Uterus (tissue), 4 donors: ENCODE results near the gene RPUSD2. TPM values are rescaled to one million over a fixed set of nuclear protein-coding genes. Genes with fewer than 3 reads are reported as not detected.

Experiments used
- DNase-seq, 2 donors: peaks; one replicate each; pipeline ENCODE4 v3.0.0-alpha.2; 2019 to 2020
- H3K27ac ChIP-seq, 2 donors: fragments of 200-600 bp; sonication (generic); 1 replicate in 1 of 2; 2 replicates in 1 of 2; pipeline ENCODE4 v1.5.1; 2016 to 2018
- H3K27me3 ChIP-seq, 2 donors: fragments of 200-600 bp; sonication (generic); one replicate each; pipeline ENCODE4 v1.5.1; 2018 to 2019; ENCODE audit warnings: control low read depth in 1 of 2
- H3K36me3 ChIP-seq, 2 donors: fragments of 200-600 bp; sonication (generic); one replicate each; pipeline ENCODE4 v1.5.1; 2019; ENCODE audit warnings: control low read depth in 1 of 2
- H3K4me1 ChIP-seq, 2 donors: fragments of 200-600 bp; sonication (generic); one replicate each; pipeline ENCODE4 v1.5.1; 2018 to 2019; ENCODE audit warnings: control low read depth in 1 of 2
- H3K4me3 ChIP-seq, 2 donors: fragments of 200-600 bp; sonication (generic); 1 replicate in 1 of 2; 2 replicates in 1 of 2; pipeline ENCODE4 v1.5.1; 2018 to 2019; ENCODE audit warnings: mild to moderate bottlenecking in 1 of 2
- H3K9me3 ChIP-seq, 2 donors: fragments of 200-600 bp; sonication (generic); one replicate each; pipeline ENCODE4 v1.5.1; 2019; ENCODE audit warnings: control low read depth in 1 of 2
- POLR2A ChIP-seq, 2 donors: fragments of 450-650 bp; IDR thresholded peaks; one replicate each; pipeline ENCODE4 v1.6.1; 2016; ENCODE audit warnings: antibody characterized with exemption in 2 of 2, mild to moderate bottlenecking in 1 of 2, moderate library complexity in 1 of 2
- intact Hi-C: fragments of 100-400 bp; cut with DNase I; formaldehyde crosslinking; loops from one replicate; pipeline ENCODE4 v1.15.1; 2023; ENCODE audit warnings: low total_unique reads
- total RNA-seq, 4 donors: library from RNA; depleted of rRNA in 3 of 4; stranded (reverse); fragments of >200 nt in 3 of 4; gene quantifications; one replicate each; pipeline versions ENCODE4 v1.1.0 to v1.2.4, GENCODE V29; 2014 to 2023
- TF ChIP-seq, protein P1 (sequence below), 4 experiments: fragments of 200-600 bp in 2 of 4; fragments of 450-650 bp in 2 of 4; sonication (generic) in 2 of 4; IDR thresholded peaks; one replicate each; pipeline ENCODE4 v1.5.1; 2016 to 2019; ENCODE audit warnings: antibody characterized with exemption in 4 of 4, mild to moderate bottlenecking in 2 of 4, moderate library complexity in 1 of 4
- donor health status: DM: yes; HTN: yes; CAD: no.

RPUSD2 gene
- total RNA-seq, 4 donors from 2014 or later, result 0.29 to 18.6 (median 5.0) TPM

DNA sequence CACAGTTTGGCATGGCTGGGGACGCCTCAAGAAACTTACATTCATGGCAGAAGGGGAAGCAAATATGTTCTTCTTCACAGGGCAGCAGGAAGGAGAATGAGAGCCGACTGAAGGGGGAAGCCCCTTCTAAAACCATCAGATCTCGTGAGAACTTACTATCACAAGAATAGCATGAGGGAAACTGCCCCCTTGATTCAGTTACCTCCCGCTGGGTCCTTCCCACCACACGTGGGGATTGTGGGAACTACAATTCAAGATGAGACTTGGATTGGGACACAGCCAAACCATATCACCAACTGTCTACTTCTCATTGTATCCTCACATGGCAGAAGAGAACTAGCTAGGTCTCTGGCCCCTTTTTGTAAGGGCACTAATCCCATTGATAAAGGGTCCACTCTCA lies 34.7 kb upstream of the RPUSD2 start:
- H3K27ac ChIP-seq, result no peak overlapping the region
- no peak overlapping the region for H3K4me3 ChIP-seq
- no peak for DNase-seq
- TF ChIP-seq POLR2A (IDR thresholded peaks at IDR 0.05), result no peak
- TF ChIP-seq, protein P1, sequence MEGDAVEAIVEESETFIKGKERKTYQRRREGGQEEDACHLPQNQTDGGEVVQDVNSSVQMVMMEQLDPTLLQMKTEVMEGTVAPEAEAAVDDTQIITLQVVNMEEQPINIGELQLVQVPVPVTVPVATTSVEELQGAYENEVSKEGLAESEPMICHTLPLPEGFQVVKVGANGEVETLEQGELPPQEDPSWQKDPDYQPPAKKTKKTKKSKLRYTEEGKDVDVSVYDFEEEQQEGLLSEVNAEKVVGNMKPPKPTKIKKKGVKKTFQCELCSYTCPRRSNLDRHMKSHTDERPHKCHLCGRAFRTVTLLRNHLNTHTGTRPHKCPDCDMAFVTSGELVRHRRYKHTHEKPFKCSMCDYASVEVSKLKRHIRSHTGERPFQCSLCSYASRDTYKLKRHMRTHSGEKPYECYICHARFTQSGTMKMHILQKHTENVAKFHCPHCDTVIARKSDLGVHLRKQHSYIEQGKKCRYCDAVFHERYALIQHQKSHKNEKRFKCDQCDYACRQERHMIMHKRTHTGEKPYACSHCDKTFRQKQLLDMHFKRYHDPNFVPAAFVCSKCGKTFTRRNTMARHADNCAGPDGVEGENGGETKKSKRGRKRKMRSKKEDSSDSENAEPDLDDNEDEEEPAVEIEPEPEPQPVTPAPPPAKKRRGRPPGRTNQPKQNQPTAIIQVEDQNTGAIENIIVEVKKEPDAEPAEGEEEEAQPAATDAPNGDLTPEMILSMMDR (IDR thresholded peaks at IDR 0.05), result no peak
- H3K4me1 ChIP-seq, result no peaks in the 10 kb centered on the region
- intact Hi-C loops, result no loop called here
- no peaks in the 10 kb centered on the region for H3K27me3 ChIP-seq
- no peaks in the 10 kb centered on the region for H3K9me3 ChIP-seq
- H3K36me3 ChIP-seq, result no peaks in the 10 kb centered on the region

DNA sequence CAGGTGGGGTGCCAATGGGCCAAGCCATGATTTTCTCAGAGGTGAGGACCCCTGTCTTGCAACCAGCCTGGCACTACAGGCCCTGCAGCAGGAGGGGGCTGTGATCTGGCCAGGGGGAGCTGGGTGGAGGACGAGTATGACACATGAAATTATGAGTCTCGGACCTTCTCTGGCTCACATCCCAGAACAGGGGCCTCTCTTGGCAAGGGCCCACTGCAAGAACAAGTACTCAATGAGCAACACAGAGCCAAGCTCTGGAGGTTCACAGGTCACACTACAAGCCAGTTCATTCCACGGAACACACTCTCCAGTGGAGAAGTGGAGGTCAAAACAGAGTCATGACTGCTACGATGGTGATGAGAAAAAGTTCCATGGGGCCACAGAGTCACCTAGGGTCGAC lies 32.6 kb upstream of the RPUSD2 start:
- H3K4me1 ChIP-seq, result no peaks in the 10 kb centered on the region
- H3K9me3 ChIP-seq, result no peaks in the 10 kb centered on the region
- no peak for DNase-seq
- intact Hi-C loops, result no loop called here
- TF ChIP-seq, protein P1 (IDR thresholded peaks at IDR 0.05), result no peak
- TF ChIP-seq POLR2A (IDR thresholded peaks at IDR 0.05), result no peak
- no peaks in the 10 kb centered on the region for H3K27me3 ChIP-seq
- no peak overlapping the region for H3K4me3 ChIP-seq
- no peak overlapping the region for H3K27ac ChIP-seq
- no peaks in the 10 kb centered on the region for H3K36me3 ChIP-seq

DNA sequence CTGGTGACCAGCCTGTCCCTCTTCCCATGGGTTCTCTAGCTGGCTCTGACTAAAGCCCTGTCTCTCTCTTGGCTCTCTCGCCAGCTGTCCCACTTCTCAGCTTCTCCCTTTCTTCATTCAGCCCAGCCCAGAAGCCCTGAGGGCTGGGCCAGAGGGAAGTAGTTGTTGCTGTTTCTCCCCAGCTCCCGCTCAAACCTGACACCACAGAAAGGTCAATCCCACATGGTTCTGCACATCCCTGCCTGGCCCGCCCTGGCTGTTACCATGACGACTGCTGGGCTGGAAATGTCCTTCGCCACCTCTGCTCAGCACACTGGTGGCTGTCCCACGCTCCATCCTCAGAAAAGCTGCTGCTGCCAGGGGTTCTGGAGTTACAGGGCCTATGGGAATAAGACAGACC lies 30.1 kb upstream of the RPUSD2 start:
- no peaks in the 10 kb centered on the region for H3K36me3 ChIP-seq
- TF ChIP-seq, protein P1 (IDR thresholded peaks at IDR 0.05), result no peak
- TF ChIP-seq POLR2A (IDR thresholded peaks at IDR 0.05), result no peak
- no peak overlapping the region for H3K27ac ChIP-seq
- no peak overlapping the region for H3K4me3 ChIP-seq
- no peaks in the 10 kb centered on the region for H3K4me1 ChIP-seq
- intact Hi-C loops, result no loop called here
- H3K9me3 ChIP-seq, result no peaks in the 10 kb centered on the region
- H3K27me3 ChIP-seq, result no peaks in the 10 kb centered on the region
- DNase-seq, result no peak

DNA sequence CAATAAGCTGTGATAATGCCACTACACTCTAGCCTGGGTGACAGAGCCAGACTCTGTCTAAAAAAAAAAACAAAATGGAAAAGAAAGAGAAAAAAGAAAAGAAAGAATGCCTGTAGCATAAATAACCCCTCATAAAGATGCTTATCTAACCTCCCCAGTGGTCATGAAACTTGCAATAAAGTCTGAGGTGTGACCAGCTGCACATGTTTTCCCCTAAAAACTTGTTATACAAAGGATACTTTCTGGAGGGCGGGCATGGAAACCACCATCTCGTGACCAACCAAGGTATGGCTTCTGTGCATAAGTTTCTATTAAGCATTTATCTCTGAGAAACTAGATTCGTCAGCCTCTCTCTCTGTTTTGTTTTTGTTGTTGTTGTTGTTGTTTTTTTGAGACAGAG lies 26.0 kb upstream of the RPUSD2 start:
- no peak for DNase-seq
- no peaks in the 10 kb centered on the region for H3K9me3 ChIP-seq
- intact Hi-C loops, result no loop called here
- H3K27me3 ChIP-seq, result no peaks in the 10 kb centered on the region
- no peaks in the 10 kb centered on the region for H3K36me3 ChIP-seq
- H3K27ac ChIP-seq, result no peak overlapping the region
- H3K4me1 ChIP-seq, result no peaks in the 10 kb centered on the region
- TF ChIP-seq POLR2A (IDR thresholded peaks at IDR 0.05), result no peak
- TF ChIP-seq, protein P1 (IDR thresholded peaks at IDR 0.05), result no peak
- no peak overlapping the region for H3K4me3 ChIP-seq

DNA sequence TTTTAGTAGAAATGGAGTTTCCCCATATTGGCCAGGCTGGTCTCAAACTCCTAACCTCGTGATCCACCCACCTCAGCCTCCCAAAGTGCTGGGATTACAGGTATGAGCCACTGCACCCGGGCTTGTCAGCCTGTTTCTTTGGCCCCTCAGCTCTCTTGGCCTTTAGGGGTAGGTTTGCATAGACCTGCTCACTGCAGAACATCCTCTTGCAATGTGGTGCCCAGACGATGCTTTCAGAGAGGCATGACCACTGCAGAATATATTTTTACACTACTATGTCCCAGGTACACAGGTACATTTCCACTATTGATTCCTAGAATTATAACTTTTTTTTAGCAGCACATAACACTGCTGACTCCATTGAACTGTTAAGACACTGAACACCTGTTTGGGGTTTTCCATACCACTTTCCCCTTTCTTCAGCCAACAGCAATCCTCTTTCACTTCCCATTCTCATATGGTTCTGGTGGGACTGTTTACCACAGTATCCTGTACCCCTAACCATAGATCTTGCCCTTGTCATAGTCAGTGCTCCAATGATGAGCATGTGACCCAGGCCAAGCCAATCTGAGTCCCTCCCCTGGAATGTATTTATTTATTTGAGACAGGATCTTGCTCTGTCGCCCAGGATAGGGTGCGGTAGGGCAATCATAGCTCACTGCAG lies 25.3 kb upstream of the RPUSD2 start:
- no peak overlapping the region for H3K27ac ChIP-seq
- no peaks in the 10 kb centered on the region for H3K36me3 ChIP-seq
- DNase-seq, result no peak
- no peaks in the 10 kb centered on the region for H3K27me3 ChIP-seq
- H3K9me3 ChIP-seq, result no peaks in the 10 kb centered on the region
- TF ChIP-seq, protein P1 (IDR thresholded peaks at IDR 0.05), result no peak
- TF ChIP-seq POLR2A (IDR thresholded peaks at IDR 0.05), result no peak
- H3K4me1 ChIP-seq, result no peaks in the 10 kb centered on the region
- intact Hi-C loops, result no loop called here
- no peak overlapping the region for H3K4me3 ChIP-seq
